Measurements from ENCODE around the gene PTPRD. TPM values are rescaled to one million over a fixed set of nuclear protein-coding genes. Genes with fewer than 3 reads are reported as not detected.
A peak's percentile ranks its signal among the peaks of the same experiment; 100 is the strongest.

Gene PTPRD
- total RNA-seq, 1 donor, result 26.3 TPM

DNA sequence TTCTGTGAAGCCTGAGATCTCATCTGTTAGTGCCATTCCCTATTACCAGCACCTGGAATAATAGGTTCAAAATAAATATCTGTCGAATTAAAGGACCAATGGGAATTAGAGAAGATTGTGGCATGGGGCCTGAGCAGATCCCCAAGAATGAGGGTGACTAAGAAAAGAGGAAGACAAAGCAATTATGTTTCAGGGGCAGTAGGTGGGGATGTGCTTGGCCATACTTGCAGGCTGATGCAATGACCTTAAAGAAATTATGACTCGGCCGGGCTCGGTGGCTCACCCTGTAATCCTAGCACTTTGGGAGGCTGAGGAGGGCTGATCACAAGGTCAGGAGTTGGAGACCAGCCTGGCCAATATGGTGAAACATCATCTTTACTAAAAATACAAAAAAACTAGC lies 562.8 kb downstream of the PTPRD start:
- TF ChIP-seq, protein P1, sequence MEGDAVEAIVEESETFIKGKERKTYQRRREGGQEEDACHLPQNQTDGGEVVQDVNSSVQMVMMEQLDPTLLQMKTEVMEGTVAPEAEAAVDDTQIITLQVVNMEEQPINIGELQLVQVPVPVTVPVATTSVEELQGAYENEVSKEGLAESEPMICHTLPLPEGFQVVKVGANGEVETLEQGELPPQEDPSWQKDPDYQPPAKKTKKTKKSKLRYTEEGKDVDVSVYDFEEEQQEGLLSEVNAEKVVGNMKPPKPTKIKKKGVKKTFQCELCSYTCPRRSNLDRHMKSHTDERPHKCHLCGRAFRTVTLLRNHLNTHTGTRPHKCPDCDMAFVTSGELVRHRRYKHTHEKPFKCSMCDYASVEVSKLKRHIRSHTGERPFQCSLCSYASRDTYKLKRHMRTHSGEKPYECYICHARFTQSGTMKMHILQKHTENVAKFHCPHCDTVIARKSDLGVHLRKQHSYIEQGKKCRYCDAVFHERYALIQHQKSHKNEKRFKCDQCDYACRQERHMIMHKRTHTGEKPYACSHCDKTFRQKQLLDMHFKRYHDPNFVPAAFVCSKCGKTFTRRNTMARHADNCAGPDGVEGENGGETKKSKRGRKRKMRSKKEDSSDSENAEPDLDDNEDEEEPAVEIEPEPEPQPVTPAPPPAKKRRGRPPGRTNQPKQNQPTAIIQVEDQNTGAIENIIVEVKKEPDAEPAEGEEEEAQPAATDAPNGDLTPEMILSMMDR (IDR thresholded peaks at IDR 0.05; ENCODE audit: insufficient read depth, low read depth, low read length), result no peak
- DNase-seq (ENCODE audit: low read depth), result no peak

DNA sequence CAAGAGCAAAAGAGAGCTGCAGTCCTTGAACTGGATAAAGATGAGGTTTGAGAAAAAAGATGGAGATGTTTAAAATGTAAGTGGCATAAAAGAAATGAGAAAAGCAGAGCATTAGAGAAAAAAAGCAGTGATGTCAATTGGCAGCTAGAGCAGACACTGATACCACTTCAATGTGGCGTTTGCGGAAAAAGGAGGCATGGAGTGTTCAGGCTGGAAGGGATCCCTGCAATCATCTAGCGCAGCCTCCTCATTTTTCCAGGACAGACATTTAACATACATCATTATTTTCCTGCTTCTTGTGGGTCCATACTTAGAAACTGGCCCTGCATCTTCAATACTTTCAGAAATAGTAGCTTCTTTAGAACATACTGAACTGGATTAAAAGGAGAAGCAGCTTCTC lies 563.8 kb downstream of the PTPRD start:
- no peak overlapping the region for H3K4me3 ChIP-seq (ENCODE audit: low read depth, low read length)
- no peak for DNase-seq (ENCODE audit: low read depth)
- TF ChIP-seq, protein P1 (IDR thresholded peaks at IDR 0.05; ENCODE audit: insufficient read depth, low read depth, low read length), result no peak

More for the DNA sequence above, 562.8 kb downstream of the PTPRD start:
- no peak overlapping the region for H3K4me3 ChIP-seq (ENCODE audit: low read depth, low read length)

DNA sequence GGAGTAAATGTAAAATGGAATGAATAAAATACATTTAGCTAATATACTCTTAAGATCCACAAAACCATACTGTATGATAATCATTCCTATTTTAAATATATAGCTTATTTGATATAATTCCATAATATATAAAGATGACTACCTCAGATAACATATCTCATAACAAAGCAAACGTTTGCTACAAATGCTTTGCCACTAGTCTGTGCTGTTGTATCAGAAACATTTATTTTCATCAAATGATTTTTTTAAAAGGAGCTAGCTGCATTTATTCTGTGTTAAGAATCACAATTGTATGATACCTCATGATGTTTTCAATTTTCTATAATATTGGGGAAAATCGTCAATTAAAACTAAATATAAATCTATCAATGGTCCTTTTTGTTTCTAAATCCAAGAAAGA lies 567.2 kb downstream of the PTPRD start:
- H3K4me3 ChIP-seq (ENCODE audit: low read depth, low read length), result no peak overlapping the region
- peak; percentile 8 for DNase-seq (ENCODE audit: low read depth)
- TF ChIP-seq, protein P1 (IDR thresholded peaks at IDR 0.05; ENCODE audit: insufficient read depth, low read depth, low read length), result peak; percentile 25

DNA sequence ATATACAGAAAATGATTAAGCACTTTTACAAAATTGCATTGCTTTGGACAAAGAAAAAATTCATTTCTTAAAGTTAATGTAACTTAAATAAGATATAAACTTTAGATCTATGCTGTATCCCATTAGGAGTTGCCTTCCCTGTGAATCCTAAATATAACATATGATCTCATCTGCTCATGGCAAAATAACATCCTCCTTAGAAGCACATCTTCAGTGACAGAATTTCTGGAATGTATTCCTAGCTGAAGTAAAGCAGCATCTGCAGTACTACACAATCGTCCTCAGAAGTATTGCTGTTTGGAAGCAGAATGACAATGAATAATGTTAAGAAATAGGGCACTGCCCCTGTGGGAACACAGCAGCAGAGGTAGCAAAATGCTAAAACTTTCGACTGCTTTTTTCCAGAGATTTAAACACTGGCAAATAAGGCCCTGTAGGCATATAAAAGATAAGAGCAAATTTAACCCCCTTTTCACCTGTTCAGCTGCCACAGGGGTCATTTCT lies 571.0 kb downstream of the PTPRD start:
- TF ChIP-seq, protein P1 (IDR thresholded peaks at IDR 0.05; ENCODE audit: insufficient read depth, low read depth, low read length), result no peak
- H3K4me3 ChIP-seq (ENCODE audit: low read depth, low read length), result no peak overlapping the region
- no peak for DNase-seq (ENCODE audit: low read depth)

DNA sequence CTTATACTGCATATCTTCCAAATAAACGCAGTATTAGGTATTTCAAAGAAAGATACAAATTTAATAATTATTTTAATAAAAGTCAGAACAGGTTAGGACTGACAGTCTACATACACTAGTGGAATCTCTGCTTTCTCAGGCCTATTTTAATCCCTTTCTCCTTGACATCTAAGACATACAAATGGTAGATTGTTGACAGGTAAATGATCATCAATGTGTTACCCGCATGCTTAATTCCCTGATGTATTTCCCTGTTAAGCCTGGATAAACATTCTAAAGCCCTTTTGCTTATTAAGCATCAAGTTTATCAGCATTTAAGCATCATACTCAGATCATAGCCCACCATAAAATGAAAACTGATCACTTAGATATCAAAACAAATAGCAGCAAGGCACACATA lies 576.7 kb downstream of the PTPRD start:
- DNase-seq (ENCODE audit: low read depth), result no peak
- TF ChIP-seq, protein P1 (IDR thresholded peaks at IDR 0.05; ENCODE audit: insufficient read depth, low read depth, low read length), result no peak
- no peak overlapping the region for H3K4me3 ChIP-seq (ENCODE audit: low read depth, low read length)

DNA sequence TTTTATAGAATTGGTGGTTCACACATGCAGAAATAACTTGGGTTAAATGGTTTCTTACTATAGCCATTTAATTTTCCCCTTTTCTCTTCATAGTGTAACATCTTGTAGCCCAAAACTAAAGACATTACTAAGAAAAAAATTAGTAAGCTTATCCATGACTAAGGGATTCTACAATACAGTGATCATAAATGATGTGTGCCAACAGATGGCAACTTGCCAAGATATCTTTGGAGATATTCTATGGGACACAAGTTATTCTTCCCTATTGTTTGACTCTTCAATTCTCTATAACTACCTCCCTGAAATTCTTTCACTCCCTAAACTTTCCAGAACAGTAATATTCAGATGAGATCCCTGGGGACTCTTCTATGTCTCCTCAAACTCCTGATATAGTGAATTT lies 580.6 kb downstream of the PTPRD start:
- H3K4me3 ChIP-seq (ENCODE audit: low read depth, low read length), result no peak overlapping the region
- DNase-seq (ENCODE audit: low read depth), result no peak
- TF ChIP-seq, protein P1 (IDR thresholded peaks at IDR 0.05; ENCODE audit: insufficient read depth, low read depth, low read length), result no peak

DNA sequence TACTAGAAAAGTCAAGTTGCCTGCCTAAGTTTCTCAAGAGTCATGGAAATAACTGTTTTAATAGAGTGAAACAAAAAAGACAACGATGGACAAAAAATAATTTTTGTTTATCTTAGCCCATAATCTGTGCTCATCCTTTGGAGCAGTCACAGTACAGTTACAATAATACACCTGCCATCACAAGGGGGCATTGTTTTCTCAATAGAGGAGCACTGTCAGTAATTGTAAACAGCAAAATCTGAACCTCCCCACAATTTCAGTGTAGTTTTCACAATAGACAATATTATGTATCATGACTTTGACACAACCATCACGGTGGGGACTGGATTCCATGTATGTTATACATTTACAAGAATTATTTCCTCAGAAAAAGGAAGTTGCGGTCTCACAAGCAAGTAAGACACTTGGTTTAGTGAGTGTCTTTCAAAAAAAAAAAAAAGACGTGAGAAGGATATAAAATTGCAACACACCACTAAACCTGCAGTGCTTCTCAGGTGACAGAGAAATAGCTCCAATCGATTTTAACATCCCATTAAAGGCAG lies 586.3 kb downstream of the PTPRD start:
- no peak overlapping the region for H3K4me3 ChIP-seq (ENCODE audit: low read depth, low read length)
- DNase-seq (ENCODE audit: low read depth), result no peak
- TF ChIP-seq, protein P1 (IDR thresholded peaks at IDR 0.05; ENCODE audit: insufficient read depth, low read depth, low read length), result no peak

Data from fibroblast of villous mesenchyme (primary cell).